Measurements from ENCODE around the gene FILIP1L.

- TF ChIP-seq, protein P1, sequence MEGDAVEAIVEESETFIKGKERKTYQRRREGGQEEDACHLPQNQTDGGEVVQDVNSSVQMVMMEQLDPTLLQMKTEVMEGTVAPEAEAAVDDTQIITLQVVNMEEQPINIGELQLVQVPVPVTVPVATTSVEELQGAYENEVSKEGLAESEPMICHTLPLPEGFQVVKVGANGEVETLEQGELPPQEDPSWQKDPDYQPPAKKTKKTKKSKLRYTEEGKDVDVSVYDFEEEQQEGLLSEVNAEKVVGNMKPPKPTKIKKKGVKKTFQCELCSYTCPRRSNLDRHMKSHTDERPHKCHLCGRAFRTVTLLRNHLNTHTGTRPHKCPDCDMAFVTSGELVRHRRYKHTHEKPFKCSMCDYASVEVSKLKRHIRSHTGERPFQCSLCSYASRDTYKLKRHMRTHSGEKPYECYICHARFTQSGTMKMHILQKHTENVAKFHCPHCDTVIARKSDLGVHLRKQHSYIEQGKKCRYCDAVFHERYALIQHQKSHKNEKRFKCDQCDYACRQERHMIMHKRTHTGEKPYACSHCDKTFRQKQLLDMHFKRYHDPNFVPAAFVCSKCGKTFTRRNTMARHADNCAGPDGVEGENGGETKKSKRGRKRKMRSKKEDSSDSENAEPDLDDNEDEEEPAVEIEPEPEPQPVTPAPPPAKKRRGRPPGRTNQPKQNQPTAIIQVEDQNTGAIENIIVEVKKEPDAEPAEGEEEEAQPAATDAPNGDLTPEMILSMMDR (IDR thresholded peaks at IDR 0.05) = no peak
- no peak for TF ChIP-seq EP300 (IDR thresholded peaks at IDR 0.05)
Measured at GRCh38 chr3:99927671-99928457, 186.4 kb downstream of the FILIP1L start.
